CD8-positive, alpha-beta memory T cell (primary cell): ENCODE results near the gene HECTD4. TPM values are rescaled to one million over a fixed set of nuclear protein-coding genes. Genes with fewer than 3 reads are reported as not detected.

ENCODE experiments used
- CTCF ChIA-PET: fragments of 350-600 bp; sonication (Branson Sonifier 250); formaldehyde crosslinking; loops from one replicate; lab custom pipeline; 2021; ENCODE audit warnings: antibody characterized with exemption; lab: Charles Lee
- POLR2A ChIA-PET: fragments of 350-600 bp; sonication (Branson Sonifier 250); formaldehyde crosslinking; loops from one replicate; lab custom pipeline; 2021; ENCODE audit warnings: antibody characterized with exemption; lab: Charles Lee
- DNase-seq, 5 donors: peaks; one replicate each; pipeline versions ENCODE4 v3.0.0 to v3.0.0-alpha.2; 2020 to 2022; ENCODE audit warnings: mixed read lengths in 1 of 5
- H3K27ac ChIP-seq: one replicate; pipeline ENCODE4 v1.7.0; 2013; ENCODE audit warnings: low read depth, mild to moderate bottlenecking, low read length, moderate library complexity
- H3K27me3 ChIP-seq: 2 replicates; pipeline ENCODE4 v1.7.0; 2013; ENCODE audit warnings: low read length, mild to moderate bottlenecking; ENCODE audit not compliant: insufficient read depth, poor library complexity, severe bottlenecking
- H3K36me3 ChIP-seq: 2 replicates; pipeline ENCODE4 v1.7.0; 2013; ENCODE audit warnings: mild to moderate bottlenecking, low read length, moderate library complexity; ENCODE audit not compliant: insufficient read depth
- H3K4me1 ChIP-seq: 2 replicates; pipeline ENCODE4 v1.7.0; 2013; ENCODE audit warnings: mild to moderate bottlenecking, low read length, moderate library complexity; ENCODE audit not compliant: insufficient read depth
- H3K4me3 ChIP-seq: 2 replicates; pipeline ENCODE4 v1.7.0; 2013; ENCODE audit warnings: mild to moderate bottlenecking, low read length
- H3K9me3 ChIP-seq: 2 replicates; pipeline ENCODE4 v1.7.0; 2013; ENCODE audit warnings: mild to moderate bottlenecking, low read length
- H3K27ac Mint-ChIP-seq, 8 donors: one replicate each; pipeline ENCODE4 v1.8.0; 2020 to 2021; ENCODE audit warnings: mixed read lengths in 8 of 8, mild to moderate bottlenecking in 6 of 8, inconsistent platforms in 3 of 8, moderate library complexity in 3 of 8
- H3K27me3 Mint-ChIP-seq, 2 donors: one replicate each; pipeline ENCODE4 v1.8.0; 2020 to 2021; ENCODE audit warnings: mixed read lengths in 2 of 2, mild to moderate bottlenecking in 1 of 2, moderate library complexity in 1 of 2
- H3K36me3 Mint-ChIP-seq, 3 donors: one replicate each; pipeline ENCODE4 v1.8.0; 2020 to 2021; ENCODE audit warnings: mixed read lengths in 3 of 3, inconsistent platforms in 1 of 3, mild to moderate bottlenecking in 1 of 3
- H3K4me1 Mint-ChIP-seq, 3 donors: one replicate each; pipeline ENCODE4 v1.8.0; 2020 to 2021; ENCODE audit warnings: mixed read lengths in 3 of 3, inconsistent platforms in 1 of 3, mild to moderate bottlenecking in 1 of 3
- H3K4me3 Mint-ChIP-seq, 7 donors: one replicate each; pipeline ENCODE4 v1.8.0; 2020 to 2021; ENCODE audit warnings: mixed read lengths in 7 of 7, mild to moderate bottlenecking in 6 of 7, moderate library complexity in 4 of 7, inconsistent platforms in 2 of 7
- H3K9me3 Mint-ChIP-seq, 5 donors: one replicate each; pipeline ENCODE4 v1.8.0; 2020 to 2022; ENCODE audit warnings: mixed read lengths in 5 of 5, mild to moderate bottlenecking in 3 of 5, moderate library complexity in 2 of 5, inconsistent platforms in 1 of 5
- polyA plus RNA-seq: library from polyadenylated mRNA; unstranded; fragments of 300-500 nt; fragmentation: Illumina TruSeq; gene quantifications from one replicate; pipeline ENCODE4 v1.2.3, GENCODE V29; 2021
- total RNA-seq, 2 experiments: library from RNA; stranded (reverse); gene quantifications; one replicate each; pipeline ENCODE4 v1.2.3, GENCODE V29; 2021

Gene HECTD4
- total and polyA plus RNA-seq, 3 experiments from 2014 or later: 3.1 to 32.8 (median 29.7) TPM

DNA sequence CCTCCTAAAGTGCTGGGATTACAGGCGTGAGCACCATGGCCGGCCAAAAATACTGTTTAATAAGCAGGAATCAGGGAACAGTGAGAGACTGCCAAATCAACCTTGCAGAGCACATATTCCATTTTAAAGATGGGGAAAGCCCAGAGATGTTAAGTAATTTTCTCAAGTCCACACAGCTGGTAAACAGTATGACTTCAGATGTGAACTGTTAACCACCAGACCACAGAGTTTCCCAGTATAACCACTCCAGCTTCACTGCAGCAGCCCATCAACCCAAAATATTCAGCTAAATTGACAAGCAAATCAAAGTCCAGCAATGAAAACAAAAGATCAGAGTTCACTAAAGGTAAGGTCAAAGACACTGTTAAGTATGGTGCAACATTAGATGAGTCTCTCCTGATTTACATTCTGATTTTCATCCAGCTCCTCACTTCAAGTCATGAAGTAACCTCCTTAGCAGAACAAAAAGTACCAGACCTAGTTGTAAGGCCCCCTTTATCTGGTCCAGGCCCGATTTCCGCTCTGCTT, 174.8 kb downstream of the HECTD4 start:
- H3K36me3 Mint-ChIP-seq: peaks cover 4 to 84% (median 21%) of the 10 kb centered on the region in 3 donors
- POLR2A ChIA-PET: no interaction called here
- Histone ChIP-seq H3K9me3 (no peaks in the 10 kb centered on the region), H3K4me1 (no peaks in the 10 kb centered on the region), H3K27me3 (no peaks in the 10 kb centered on the region), H3K4me3 (no peak overlapping the region), H3K36me3 (peaks cover 22% of the 10 kb centered on the region), H3K27ac (no peak overlapping the region)
- peaks cover 0 to 2% of the 10 kb centered on the region in 2 donors for H3K27me3 Mint-ChIP-seq
- H3K4me1 Mint-ChIP-seq: peaks cover 6 to 13% (median 9%) of the 10 kb centered on the region in 3 donors
- H3K9me3 Mint-ChIP-seq: no peaks in the 10 kb centered on the region
- peak overlapping the region in 4 of 8 donors; percentile 32 to 76 (median 67) for H3K27ac Mint-ChIP-seq
- H3K4me3 Mint-ChIP-seq: no peak overlapping the region
- no peak for DNase-seq
- CTCF ChIA-PET: no interaction called here

DNA sequence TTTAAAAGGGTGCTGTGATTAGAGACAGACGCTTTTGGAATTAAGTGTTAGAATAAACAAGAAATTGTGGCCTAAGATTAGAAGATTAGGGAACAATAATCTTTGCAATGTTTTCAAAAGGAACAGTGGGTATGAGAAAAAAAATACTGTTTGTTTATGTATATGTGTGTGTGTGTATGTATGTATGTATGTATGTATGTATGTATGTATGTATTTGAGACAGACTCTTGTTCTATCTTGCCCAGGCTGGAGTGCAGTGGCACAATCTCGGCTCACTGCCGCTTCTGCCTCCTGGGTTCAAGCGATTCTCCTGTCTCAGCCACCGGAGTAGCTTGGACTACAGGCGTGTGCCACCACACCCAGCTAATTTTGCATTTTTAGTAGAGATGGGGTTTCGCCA, 175.3 kb downstream of the HECTD4 start:
- Mint-ChIP-seq H3K4me1 (peaks cover 6 to 13% (median 9%) of the 10 kb centered on the region in 3 donors), H3K9me3 (no peaks in the 10 kb centered on the region), H3K27ac (peak overlapping the region in 2 of 8 donors; percentile 15 to 42), H3K4me3 (no peak overlapping the region), H3K36me3 (peaks cover 4 to 82% (median 21%) of the 10 kb centered on the region in 3 donors), H3K27me3 (peaks cover 0 to 2% of the 10 kb centered on the region in 2 donors)
- Histone ChIP-seq H3K36me3 (peaks cover 22% of the 10 kb centered on the region), H3K27me3 (no peaks in the 10 kb centered on the region), H3K27ac (no peak overlapping the region), H3K9me3 (no peaks in the 10 kb centered on the region), H3K4me3 (no peak overlapping the region), H3K4me1 (no peaks in the 10 kb centered on the region)
- POLR2A ChIA-PET: no interaction called here
- CTCF ChIA-PET: no interaction called here
- DNase-seq: no peak

DNA sequence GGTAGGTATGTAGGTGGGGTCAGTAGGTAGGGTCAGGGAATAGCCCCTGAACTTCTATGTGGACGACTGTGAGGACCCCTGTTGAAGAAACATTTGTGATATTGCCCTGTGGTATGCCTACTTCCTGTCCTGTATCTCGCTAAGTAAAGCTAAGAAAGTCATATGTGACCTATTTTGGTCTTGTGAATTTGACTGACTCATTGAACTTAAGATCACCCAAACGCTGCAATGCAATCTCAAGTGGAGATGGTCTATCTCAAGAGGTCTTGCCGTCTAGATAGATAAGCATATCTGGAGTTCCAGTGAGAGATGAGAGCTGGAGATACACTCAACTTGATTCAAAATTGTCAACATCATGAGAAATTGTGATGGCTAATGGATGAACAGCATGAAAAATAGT, 183.1 kb downstream of the HECTD4 start:
- H3K4me1 Mint-ChIP-seq: no peaks in the 10 kb centered on the region
- no peaks in the 10 kb centered on the region for H3K27me3 Mint-ChIP-seq
- Histone ChIP-seq H3K9me3 (no peaks in the 10 kb centered on the region), H3K27ac (no peak overlapping the region), H3K27me3 (no peaks in the 10 kb centered on the region), H3K36me3 (peaks cover 20% of the 10 kb centered on the region), H3K4me1 (no peaks in the 10 kb centered on the region), H3K4me3 (no peak overlapping the region)
- H3K36me3 Mint-ChIP-seq: peaks cover 4 to 72% (median 24%) of the 10 kb centered on the region in 3 donors
- CTCF ChIA-PET: interaction anchor here (0.6 to 4.0 kb wide), 5 partner anchors 20 to 218 kb away, joined by 3 to 40 read pairs (median 5); no protein-coding TSS in a partner anchor
- H3K27ac Mint-ChIP-seq: peak overlapping the region in 1 of 8 donors; percentile 60
- no peak overlapping the region for H3K4me3 Mint-ChIP-seq
- DNase-seq: no peak
- POLR2A ChIA-PET: no interaction called here
- no peaks in the 10 kb centered on the region for H3K9me3 Mint-ChIP-seq

DNA sequence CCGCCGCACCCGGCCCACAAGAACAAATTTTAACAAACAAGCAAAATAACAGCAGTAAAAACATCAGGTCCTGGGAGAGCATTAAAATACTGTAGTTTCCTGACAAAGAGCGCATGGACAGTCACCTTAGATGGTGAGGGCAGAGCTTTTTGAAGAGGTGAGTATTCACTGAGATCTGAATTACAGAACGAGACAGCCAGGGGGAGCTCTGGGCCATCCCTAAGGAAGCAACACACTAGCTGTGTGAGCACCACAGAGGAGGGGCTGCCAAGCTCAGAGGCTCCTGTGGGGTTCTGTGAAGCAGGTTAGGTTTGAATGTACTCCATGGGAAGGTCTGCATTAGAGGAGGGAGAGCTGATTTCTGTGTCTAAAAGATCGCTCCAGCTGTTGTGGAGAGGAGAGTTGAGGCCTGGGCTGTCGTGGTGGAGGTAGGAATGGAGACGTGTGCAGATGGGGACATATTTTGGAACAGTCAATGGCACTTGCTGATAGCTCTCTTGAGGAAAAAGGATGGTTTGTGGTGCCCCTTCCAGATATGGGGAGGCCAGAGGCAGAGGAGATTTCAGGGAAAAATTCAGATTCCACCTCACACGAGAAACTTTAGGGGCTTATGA, 184.0 kb downstream of the HECTD4 start:
- CTCF ChIA-PET: interaction anchor here (0.6 to 4.0 kb wide), 8 partner anchors 53 to 219 kb away, joined by 3 to 40 read pairs (median 4); no protein-coding TSS in a partner anchor

DNA sequence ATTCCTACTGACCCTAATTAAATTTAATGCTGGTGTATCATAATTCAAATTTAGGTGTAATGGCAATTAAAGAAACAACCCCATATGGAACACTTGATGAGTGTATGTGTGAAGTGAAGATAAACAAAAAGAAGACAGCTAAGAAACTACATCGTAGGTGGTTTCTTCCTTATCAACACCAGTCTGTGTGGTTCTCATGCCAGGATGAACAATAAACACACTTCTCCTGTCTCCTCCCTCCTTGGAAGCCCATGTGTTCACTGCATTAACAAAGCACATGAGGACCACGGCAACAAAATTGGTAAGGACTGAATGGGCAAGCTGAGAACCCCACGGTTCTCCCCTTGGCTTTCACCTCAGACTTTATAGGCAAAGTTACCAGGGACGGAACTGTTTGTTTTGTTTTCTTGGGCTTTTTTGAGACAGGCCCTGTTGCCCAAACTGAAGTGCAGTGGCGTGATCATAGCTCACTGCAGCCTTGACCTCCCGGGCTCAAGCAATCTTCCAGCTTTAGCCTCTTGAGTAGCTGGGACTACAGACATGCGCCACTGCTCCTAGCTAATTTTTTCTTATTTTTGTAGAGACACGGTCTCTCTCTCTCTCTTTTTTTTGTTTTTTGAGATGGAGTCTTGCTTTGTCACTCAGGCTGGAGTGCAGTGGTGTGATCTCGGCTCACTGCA, 185.9 kb downstream of the HECTD4 start:
- no peak for DNase-seq
- Histone ChIP-seq H3K27ac (no peak overlapping the region), H3K9me3 (no peaks in the 10 kb centered on the region), H3K4me3 (no peak overlapping the region), H3K4me1 (no peaks in the 10 kb centered on the region), H3K36me3 (peaks cover 36% of the 10 kb centered on the region), H3K27me3 (no peaks in the 10 kb centered on the region)
- H3K4me3 Mint-ChIP-seq: no peak overlapping the region
- peaks cover 8 to 79% (median 28%) of the 10 kb centered on the region in 3 donors for H3K36me3 Mint-ChIP-seq
- ChIA-PET POLR2A (interaction anchor here (0.5 to 0.6 kb wide), 2 partner anchors 138 to 160 kb away, joined by 4 to 7 read pairs; no protein-coding TSS in a partner anchor), CTCF (interaction anchor here (1.9 kb wide), 1 partner anchor 191 kb away, joined by 9 read pairs; no protein-coding TSS in a partner anchor)
- peak overlapping the region in 3 of 8 donors; percentile 24 to 54 (median 33) for H3K27ac Mint-ChIP-seq
- H3K4me1 Mint-ChIP-seq: no peaks in the 10 kb centered on the region
- H3K27me3 Mint-ChIP-seq: no peaks in the 10 kb centered on the region
- no peaks in the 10 kb centered on the region for H3K9me3 Mint-ChIP-seq

More for the DNA sequence above, 184.0 kb downstream of the HECTD4 start:
- no peaks in the 10 kb centered on the region for H3K27me3 Mint-ChIP-seq
- peaks cover 23% of the 10 kb centered on the region for H3K36me3 ChIP-seq
- no peaks in the 10 kb centered on the region for H3K27me3 ChIP-seq
- DNase-seq: peak in 3 of 5 donors; percentile 14 to 61 (median 22)
- H3K36me3 Mint-ChIP-seq: peaks cover 4 to 72% (median 24%) of the 10 kb centered on the region in 3 donors
- H3K4me1 Mint-ChIP-seq: no peaks in the 10 kb centered on the region
- POLR2A ChIA-PET: interaction anchor here (0.5 kb wide), 1 partner anchor 34 kb away, joined by 4 read pairs; no protein-coding TSS in a partner anchor
- no peak overlapping the region for H3K4me3 Mint-ChIP-seq
- H3K4me1 ChIP-seq: no peaks in the 10 kb centered on the region
- H3K27ac Mint-ChIP-seq: peak overlapping the region in 1 of 8 donors; percentile 86
- H3K9me3 ChIP-seq: no peaks in the 10 kb centered on the region
- no peak overlapping the region for H3K27ac ChIP-seq
- no peak overlapping the region for H3K4me3 ChIP-seq
- H3K9me3 Mint-ChIP-seq: no peaks in the 10 kb centered on the region

DNA sequence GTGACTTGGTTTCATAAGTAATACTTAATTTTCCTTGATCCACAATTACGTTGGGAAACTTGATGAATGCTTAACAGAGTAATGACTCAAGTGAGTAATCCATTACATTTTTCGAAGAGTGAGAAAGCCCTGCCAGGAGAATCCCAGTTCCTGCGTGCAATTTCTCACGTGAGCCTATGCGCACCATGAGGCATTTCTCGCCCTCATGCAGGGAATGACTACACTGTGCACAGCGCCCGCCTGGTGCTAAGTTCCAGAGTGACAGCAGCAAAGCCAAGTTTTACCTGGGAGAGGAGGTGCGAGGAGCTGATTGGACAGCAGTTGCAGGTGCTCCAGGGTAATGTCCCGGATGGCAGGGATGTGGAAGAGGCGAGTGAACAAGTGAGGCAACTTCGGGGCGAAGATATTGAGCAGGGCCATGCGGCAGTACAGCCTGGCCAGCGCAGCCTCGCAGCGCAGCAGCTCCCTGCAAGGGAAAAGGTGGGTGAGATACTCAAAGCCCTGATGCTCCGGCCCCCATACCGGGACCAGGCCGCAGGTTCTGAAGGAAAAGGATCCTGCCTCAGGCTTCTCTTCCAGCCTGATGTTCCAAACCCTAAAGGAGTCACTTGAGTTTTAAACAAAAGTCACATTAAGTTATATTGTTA, 187.5 kb downstream of the HECTD4 start:
- POLR2A ChIA-PET: no interaction called here

DNA sequence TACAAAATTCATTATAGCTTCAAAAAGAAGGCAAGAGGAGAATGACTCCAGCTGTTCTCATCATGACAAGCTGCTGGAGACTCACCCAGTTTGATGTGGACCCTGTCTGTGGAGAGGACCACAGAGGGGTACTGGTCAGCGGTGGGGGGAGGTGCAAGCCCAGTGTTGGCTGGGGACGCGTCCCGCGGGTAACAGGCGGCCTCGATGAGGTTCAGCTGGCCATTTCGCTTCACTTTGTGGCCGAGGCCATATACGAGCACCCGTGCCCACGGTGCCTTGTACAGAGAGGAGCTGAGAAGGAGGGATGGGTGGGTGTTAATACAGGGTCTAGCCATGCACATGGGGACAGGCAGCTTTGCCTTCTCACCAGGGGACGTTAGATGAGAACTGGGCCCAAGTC, 189.8 kb downstream of the HECTD4 start:
- ChIA-PET POLR2A (no interaction called here), CTCF (interaction anchor here (0.6 kb wide), 1 partner anchor 195 kb away, joined by 3 read pairs; no protein-coding TSS in a partner anchor)
- H3K36me3 Mint-ChIP-seq: peaks cover 4 to 76% (median 17%) of the 10 kb centered on the region in 3 donors
- H3K9me3 ChIP-seq: no peaks in the 10 kb centered on the region
- H3K27ac ChIP-seq: no peak overlapping the region
- no peak overlapping the region for H3K4me3 ChIP-seq
- H3K27me3 ChIP-seq: no peaks in the 10 kb centered on the region
- H3K36me3 ChIP-seq: peaks cover 24% of the 10 kb centered on the region
- DNase-seq: no peak
- no peaks in the 10 kb centered on the region for H3K27me3 Mint-ChIP-seq
- no peak overlapping the region for H3K4me3 Mint-ChIP-seq
- no peaks in the 10 kb centered on the region for H3K9me3 Mint-ChIP-seq
- H3K27ac Mint-ChIP-seq: no peak overlapping the region
- H3K4me1 ChIP-seq: no peaks in the 10 kb centered on the region
- no peaks in the 10 kb centered on the region for H3K4me1 Mint-ChIP-seq

More for the DNA sequence above, 187.5 kb downstream of the HECTD4 start:
- peaks cover 8 to 85% (median 27%) of the 10 kb centered on the region in 3 donors for H3K36me3 Mint-ChIP-seq
- no peaks in the 10 kb centered on the region for H3K4me1 Mint-ChIP-seq
- H3K9me3 Mint-ChIP-seq: no peaks in the 10 kb centered on the region
- no peak for DNase-seq
- H3K9me3 ChIP-seq: no peaks in the 10 kb centered on the region
- no peak overlapping the region for H3K4me3 Mint-ChIP-seq
- no peak overlapping the region for H3K27ac Mint-ChIP-seq
- CTCF ChIA-PET: interaction anchor here (1.9 kb wide), 1 partner anchor 192 kb away, joined by 9 read pairs; no protein-coding TSS in a partner anchor
- no peaks in the 10 kb centered on the region for H3K27me3 Mint-ChIP-seq
- no peak overlapping the region for H3K27ac ChIP-seq
- H3K4me3 ChIP-seq: no peak overlapping the region
- H3K27me3 ChIP-seq: no peaks in the 10 kb centered on the region
- H3K4me1 ChIP-seq: no peaks in the 10 kb centered on the region
- peaks cover 36% of the 10 kb centered on the region for H3K36me3 ChIP-seq
